SK-N-SH (cell line): ENCODE data around the gene CLASP1. TPM values are rescaled to one million over a fixed set of nuclear protein-coding genes. Genes with fewer than 3 reads are reported as not detected.
A peak's percentile ranks its signal among the peaks of the same experiment; 100 is the strongest.

ENCODE experiments used
- CTCF ChIA-PET: fragments of 300-600, 350-600 bp; formaldehyde crosslinking; extraction: SDS; loops from one replicate; lab custom pipeline; 2021; lab: Yijun Ruan, JAX
- POLR2A ChIA-PET: fragments of 350-600 bp; sonication (Branson Sonifier 250); formaldehyde crosslinking; extraction: SDS; loops from one replicate; lab custom pipeline; 2020; ENCODE audit warnings: antibody characterized with exemption, inconsistent platforms; lab: Yijun Ruan, JAX
- DNase-seq: peaks from one replicate; pipeline ENCODE4 v3.0.0; 2012
- H2AFZ ChIP-seq: fragments of 200-600 bp; sonication (generic); 2 replicates; pipeline ENCODE4 v1.8.1; 2016; ENCODE audit warnings: antibody characterized with exemption, mild to moderate bottlenecking, low read depth
- H3F3A ChIP-seq: fragments of 200-600 bp; sonication (generic); replicated peaks from 2 replicates; pipeline ENCODE3; 2016; ENCODE audit warnings: antibody characterized with exemption, mild to moderate bottlenecking; ENCODE audit not compliant: insufficient read depth
- H3K27ac ChIP-seq, 2 experiments: fragments of 200-500 bp in 1 of 2; fragments of 200-600 bp in 1 of 2; sonication (Bioruptor generic) in 1 of 2; sonication (generic), shearing (Covaris generic) in 1 of 2; 2 replicates each; pipeline versions ENCODE4 v1.5.1 to v1.6.1; 2014 to 2016; ENCODE audit warnings: low read depth in 2 of 2, inconsistent platforms in 1 of 2, low read length in 1 of 2, mild to moderate bottlenecking in 1 of 2, mixed read lengths in 1 of 2
- H3K27me3 ChIP-seq: fragments of 200-600 bp; sonication (generic), shearing (Covaris generic); 2 replicates; pipeline ENCODE4 v1.6.1; 2016; ENCODE audit warnings: mixed run types; ENCODE audit not compliant: insufficient read depth
- H3K36me3 ChIP-seq, 2 experiments: fragments of 200-500 bp in 1 of 2; fragments of 200-600 bp in 1 of 2; sonication (Bioruptor generic) in 1 of 2; sonication (generic) in 1 of 2; replicated peaks in 1 of 2; 2 replicates each; pipeline versions ENCODE3 to v1.5.1; 2014 to 2016; ENCODE audit warnings: low read length in 1 of 2, mild to moderate bottlenecking in 1 of 2; ENCODE audit not compliant: insufficient read depth in 2 of 2, control insufficient read depth in 1 of 2
- H3K4me1 ChIP-seq, 2 experiments: fragments of 200-500 bp in 1 of 2; fragments of 200-600 bp in 1 of 2; sonication (Bioruptor generic) in 1 of 2; sonication (generic), shearing (Covaris generic) in 1 of 2; 2 replicates each; pipeline versions ENCODE4 v1.5.1 to v1.6.1; 2014 to 2016; ENCODE audit warnings: low read depth in 1 of 2, low read length in 1 of 2, mixed run types in 1 of 2; ENCODE audit not compliant: insufficient read depth in 2 of 2, control insufficient read depth in 1 of 2
- H3K4me2 ChIP-seq: fragments of 200-600 bp; sonication (generic), shearing (Covaris generic); 2 replicates; pipeline ENCODE4 v1.6.1; 2017; ENCODE audit warnings: mixed run types
- H3K4me3 ChIP-seq, 2 experiments: fragments of 200-500 bp in 1 of 2; fragments of 200-600 bp in 1 of 2; sonication (Bioruptor generic) in 1 of 2; sonication (generic), shearing (Covaris generic) in 1 of 2; 2 replicates each; pipeline versions ENCODE4 v1.5.1 to v1.8.1; 2014 to 2016; ENCODE audit warnings: low read depth in 2 of 2, inconsistent platforms in 1 of 2, low read length in 1 of 2, mild to moderate bottlenecking in 1 of 2, mixed read lengths in 1 of 2, moderate library complexity in 1 of 2
- H3K79me2 ChIP-seq: fragments of 200-600 bp; sonication (generic); 2 replicates; pipeline ENCODE4 v1.8.1; 2017; ENCODE audit warnings: mild to moderate bottlenecking; ENCODE audit not compliant: insufficient read depth
- H3K9ac ChIP-seq: fragments of 200-600 bp; sonication (generic); 2 replicates; pipeline ENCODE4 v1.6.1; 2017; ENCODE audit warnings: mixed run types
- H3K9me2 ChIP-seq: fragments of 200-600 bp; sonication (generic); 2 replicates; pipeline ENCODE4 v1.6.1; 2017; ENCODE audit warnings: mixed run types
- H3K9me3 ChIP-seq: fragments of 200-600 bp; sonication (generic); 2 replicates; pipeline ENCODE4 v1.6.1; 2017; ENCODE audit warnings: mixed run types, mild to moderate bottlenecking, moderate library complexity
- H4K20me1 ChIP-seq: fragments of 200-600 bp; sonication (generic); 2 replicates; pipeline ENCODE4 v1.6.1; 2017; ENCODE audit warnings: mild to moderate bottlenecking, mixed run types; ENCODE audit not compliant: insufficient read depth
- EZH2phosphoT487 ChIP-seq: fragments of 200-600 bp; sonication (generic); IDR thresholded peaks from 2 replicates; pipeline ENCODE4 v1.6.1; 2017; ENCODE audit warnings: low read depth, mixed run types, mild to moderate bottlenecking, antibody characterized with exemption, moderate library complexity, borderline replicate concordance
- GABPA ChIP-seq: IDR thresholded peaks from 2 replicates; pipeline ENCODE4 v1.4.0; 2012; ENCODE audit warnings: low read depth, mild to moderate bottlenecking
- JUND ChIP-seq: IDR thresholded peaks from 2 replicates; pipeline ENCODE4 v1.4.0; 2012
- NRF1 ChIP-seq: IDR thresholded peaks from 2 replicates; pipeline ENCODE4 v1.6.1; 2012; ENCODE audit warnings: low read depth, mild to moderate bottlenecking, low read length
- SMC3 ChIP-seq: IDR thresholded peaks from 2 replicates; pipeline ENCODE4 v1.6.1; 2012; ENCODE audit warnings: low read depth, low read length, improper control_type of control experiment
- TCF12 ChIP-seq: IDR thresholded peaks from 2 replicates; pipeline ENCODE4 v1.4.0; 2012
- YY1 ChIP-seq: IDR thresholded peaks from 2 replicates; pipeline ENCODE4 v1.4.0; 2012; ENCODE audit warnings: low read depth, mild to moderate bottlenecking
- WGBS: methylation state at CpG from one replicate; pipeline ENCODE4 v1.1.6; 2017; ENCODE audit warnings: low lambda C conversion rate; 5-methylcytosine and 5-hydroxymethylcytosine counted together
- polyA plus RNA-seq, 3 experiments: library from polyadenylated mRNA; depleted of rRNA; stranded (reverse); fragments of >200 nt; gene quantifications; 2 replicates each; pipeline ENCODE4 v1.2.3, GENCODE V29; 2012
- TF ChIP-seq, protein P1 (sequence below): fragments of 200-600 bp; sonication (generic); IDR thresholded peaks from 2 replicates; pipeline ENCODE4 v1.6.1; 2017; ENCODE audit warnings: antibody characterized with exemption, mild to moderate bottlenecking, moderate library complexity
- TF ChIP-seq, protein P2 (sequence below): IDR thresholded peaks from 2 replicates; pipeline ENCODE4 v1.4.0; 2012; ENCODE audit warnings: low read depth, borderline replicate concordance

Gene CLASP1
- polyA plus RNA-seq, 1 of the 3 experiments (the other 2 are of a cell fraction), result 4.9 TPM

DNA sequence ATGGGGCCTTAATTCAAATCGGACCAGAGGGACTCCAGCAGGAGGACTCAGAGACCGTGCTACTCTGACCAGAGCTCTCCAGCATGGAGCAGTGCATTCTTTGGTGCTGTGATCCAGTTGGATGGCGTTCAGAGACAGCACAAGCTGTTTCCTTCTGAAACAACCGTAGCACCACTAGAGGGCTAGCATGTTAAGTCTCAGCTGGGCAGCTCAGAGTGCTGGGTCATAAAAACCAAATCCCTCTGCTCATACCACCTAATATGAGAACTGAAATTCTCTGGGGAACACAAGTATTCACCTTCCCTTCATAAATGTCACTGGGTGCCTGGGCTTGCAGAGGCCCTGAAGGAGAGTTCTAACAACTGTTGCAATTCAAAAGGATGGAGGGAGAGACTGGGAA, 266.5 kb downstream of the CLASP1 start:
- no peaks in the 10 kb centered on the region for H3K9me3 ChIP-seq
- H3K9ac ChIP-seq, result no peak overlapping the region
- H3K27ac ChIP-seq, result no peak overlapping the region
- no peaks in the 10 kb centered on the region for H3K79me2 ChIP-seq
- no peaks in the 10 kb centered on the region for H3K4me1 ChIP-seq
- H3K27me3 ChIP-seq, result no peaks in the 10 kb centered on the region
- no peak overlapping the region for H3K4me3 ChIP-seq
- H4K20me1 ChIP-seq, result no peaks in the 10 kb centered on the region
- H3F3A ChIP-seq, result no peaks in the 10 kb centered on the region
- ChIA-PET POLR2A (no interaction called here), CTCF (interaction anchor here (1.4 kb wide), 1 partner anchor 9 kb away, joined by 3 read pairs; no protein-coding TSS in a partner anchor)
- H3K4me2 ChIP-seq, result no peak overlapping the region
- no peak overlapping the region for H2AFZ ChIP-seq
- no peak for TF ChIP-seq GABPA
- TF ChIP-seq JUND, result no peak
- no peak for TF ChIP-seq SMC3
- no peak for TF ChIP-seq YY1
- TF ChIP-seq, protein P1, sequence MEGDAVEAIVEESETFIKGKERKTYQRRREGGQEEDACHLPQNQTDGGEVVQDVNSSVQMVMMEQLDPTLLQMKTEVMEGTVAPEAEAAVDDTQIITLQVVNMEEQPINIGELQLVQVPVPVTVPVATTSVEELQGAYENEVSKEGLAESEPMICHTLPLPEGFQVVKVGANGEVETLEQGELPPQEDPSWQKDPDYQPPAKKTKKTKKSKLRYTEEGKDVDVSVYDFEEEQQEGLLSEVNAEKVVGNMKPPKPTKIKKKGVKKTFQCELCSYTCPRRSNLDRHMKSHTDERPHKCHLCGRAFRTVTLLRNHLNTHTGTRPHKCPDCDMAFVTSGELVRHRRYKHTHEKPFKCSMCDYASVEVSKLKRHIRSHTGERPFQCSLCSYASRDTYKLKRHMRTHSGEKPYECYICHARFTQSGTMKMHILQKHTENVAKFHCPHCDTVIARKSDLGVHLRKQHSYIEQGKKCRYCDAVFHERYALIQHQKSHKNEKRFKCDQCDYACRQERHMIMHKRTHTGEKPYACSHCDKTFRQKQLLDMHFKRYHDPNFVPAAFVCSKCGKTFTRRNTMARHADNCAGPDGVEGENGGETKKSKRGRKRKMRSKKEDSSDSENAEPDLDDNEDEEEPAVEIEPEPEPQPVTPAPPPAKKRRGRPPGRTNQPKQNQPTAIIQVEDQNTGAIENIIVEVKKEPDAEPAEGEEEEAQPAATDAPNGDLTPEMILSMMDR, result peak; percentile 8; the same call in 1 of the 2 replicates
- no peak for TF ChIP-seq TCF12
- no peak for TF ChIP-seq NRF1
- peaks cover 54 to 80% of the 10 kb centered on the region in 2 experiments for H3K36me3 ChIP-seq
- 100% methylated on average over 4 of the region's 4 CpGs for WGBS
- no peak for DNase-seq
- H3K9me2 ChIP-seq, result no peaks in the 10 kb centered on the region

- H4K20me1 ChIP-seq, result no peaks in the 10 kb centered on the region
- H3K9me3 ChIP-seq, result no peaks in the 10 kb centered on the region
- H3K79me2 ChIP-seq, result no peaks in the 10 kb centered on the region
- no peak overlapping the region for H3K9ac ChIP-seq
- H3K9me2 ChIP-seq, result no peaks in the 10 kb centered on the region
- no peak overlapping the region for H3K4me3 ChIP-seq
- no peaks in the 10 kb centered on the region for H3F3A ChIP-seq
- H3K4me2 ChIP-seq, result no peak overlapping the region
- H2AFZ ChIP-seq, result no peak overlapping the region
- H3K36me3 ChIP-seq, result peaks cover 60 to 68% of the 10 kb centered on the region in 2 experiments
- H3K27ac ChIP-seq, result no peak overlapping the region
- CTCF ChIA-PET, result interaction anchor here (1.9 kb wide), 1 partner anchor 282 kb away, joined by 6 read pairs; no protein-coding TSS in a partner anchor
- no peak for DNase-seq
- no peaks in the 10 kb centered on the region for H3K27me3 ChIP-seq
- POLR2A ChIA-PET, result no interaction called here
- TF ChIP-seq EZH2phosphoT487, result no peak
- TF ChIP-seq, protein P2, sequence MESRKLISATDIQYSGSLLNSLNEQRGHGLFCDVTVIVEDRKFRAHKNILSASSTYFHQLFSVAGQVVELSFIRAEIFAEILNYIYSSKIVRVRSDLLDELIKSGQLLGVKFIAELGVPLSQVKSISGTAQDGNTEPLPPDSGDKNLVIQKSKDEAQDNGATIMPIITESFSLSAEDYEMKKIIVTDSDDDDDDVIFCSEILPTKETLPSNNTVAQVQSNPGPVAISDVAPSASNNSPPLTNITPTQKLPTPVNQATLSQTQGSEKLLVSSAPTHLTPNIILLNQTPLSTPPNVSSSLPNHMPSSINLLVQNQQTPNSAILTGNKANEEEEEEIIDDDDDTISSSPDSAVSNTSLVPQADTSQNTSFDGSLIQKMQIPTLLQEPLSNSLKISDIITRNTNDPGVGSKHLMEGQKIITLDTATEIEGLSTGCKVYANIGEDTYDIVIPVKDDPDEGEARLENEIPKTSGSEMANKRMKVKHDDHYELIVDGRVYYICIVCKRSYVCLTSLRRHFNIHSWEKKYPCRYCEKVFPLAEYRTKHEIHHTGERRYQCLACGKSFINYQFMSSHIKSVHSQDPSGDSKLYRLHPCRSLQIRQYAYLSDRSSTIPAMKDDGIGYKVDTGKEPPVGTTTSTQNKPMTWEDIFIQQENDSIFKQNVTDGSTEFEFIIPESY, result no peak
- no peaks in the 10 kb centered on the region; a peak in 1 of 4 replicates for H3K4me1 ChIP-seq
- 90% methylated on average over 5 of the region's 5 CpGs for WGBS
Observed at GRCh38 chr2:121377646-121378045, 271.6 kb downstream of the CLASP1 start.
